Posterior vena cava (tissue), 2 donors: ENCODE results near the gene HLCS. TPM values are rescaled to one million over a fixed set of nuclear protein-coding genes. Genes with fewer than 3 reads are reported as not detected.
A peak's percentile ranks its signal among the peaks of the same experiment; 100 is the strongest.

Source experiments
- DNase-seq: peaks from one replicate; pipeline ENCODE4 v3.0.0-alpha.2; 2020; ENCODE audit warnings: low spot score
- intact Hi-C, 2 donors: fragments of 100-400 bp; cut with DNase I; formaldehyde crosslinking; loops; one replicate each; pipeline versions ENCODE4 v1.14.1 to v1.14.2; 2022 to 2023
- total RNA-seq, 2 donors: library from RNA; stranded (reverse); fragmentation: NEBNext Ultra II Directional; extraction: Animal tissue kit (Norgen Biotek cat#: 25700); gene quantifications; one replicate each; pipeline ENCODE4 v1.2.1, GENCODE V29; 2021
- donor health status: DM: yes; HTN: yes; CAD: no.
- donor health status: DM: yes; HTN: yes; CAD: no.

The HLCS gene
- total RNA-seq, 2 donors from 2014 or later, result 15.5 to 18.2 TPM

- DNase-seq, result peak; percentile 69
- intact Hi-C loops, result no loop called here
Observed at GRCh38 chr21:36744560-36745231, 221.8 kb downstream of the HLCS start.

- intact Hi-C loops, result no loop called here
- DNase-seq, result no peak
Observed at GRCh38 chr21:36744190-36744559, 222.3 kb downstream of the HLCS start.

GRCh38 chr21:36743446-36743845, 223.0 kb downstream of the HLCS start:
- intact Hi-C loops, result loop anchor here in 1 of 2 donors (2.0 kb wide), 1 partner anchor 75 kb away; no protein-coding TSS in a partner anchor
- DNase-seq, result peak; percentile 70

- peak; percentile 19 for DNase-seq
- intact Hi-C loops, result loop anchor here in 1 of 2 donors (2.0 kb wide), 1 partner anchor 76 kb away; no protein-coding TSS in a partner anchor
Observed at GRCh38 chr21:36743008-36743407, 223.5 kb downstream of the HLCS start.

GRCh38 chr21:36741506-36741905, 225.0 kb downstream of the HLCS start:
- no peak for DNase-seq
- intact Hi-C loops, result no loop called here

GRCh38 chr21:36738489-36739126, 227.9 kb downstream of the HLCS start:
- intact Hi-C loops, result no loop called here
- DNase-seq, result no peak

GRCh38 chr21:36735724-36736320, 230.6 kb downstream of the HLCS start:
- no peak for DNase-seq
- intact Hi-C loops, result no loop called here

GRCh38 chr21:36735201-36735515, 231.3 kb downstream of the HLCS start:
- DNase-seq, result no peak
- intact Hi-C loops, result no loop called here

- DNase-seq, result no peak
- intact Hi-C loops, result no loop called here
Observed at GRCh38 chr21:36734367-36735200, 231.9 kb downstream of the HLCS start.

GRCh38 chr21:36733857-36734256, 232.6 kb downstream of the HLCS start:
- no peak for DNase-seq
- intact Hi-C loops, result no loop called here

GRCh38 chr21:36732761-36733160, 233.7 kb downstream of the HLCS start:
- intact Hi-C loops, result no loop called here
- no peak for DNase-seq

GRCh38 chr21:36732217-36732616, 234.3 kb downstream of the HLCS start:
- intact Hi-C loops, result no loop called here
- DNase-seq, result no peak

- DNase-seq, result peak; percentile 73
- intact Hi-C loops, result no loop called here
Observed at GRCh38 chr21:36730291-36731281, 235.9 kb downstream of the HLCS start.

GRCh38 chr21:36729310-36729970, 237.0 kb downstream of the HLCS start:
- intact Hi-C loops, result no loop called here
- DNase-seq, result no peak

- intact Hi-C loops, result no loop called here
- no peak for DNase-seq
Observed at GRCh38 chr21:36728371-36729111, 237.9 kb downstream of the HLCS start.

- intact Hi-C loops, result no loop called here
- no peak for DNase-seq
Observed at GRCh38 chr21:36727866-36728265, 238.6 kb downstream of the HLCS start.

- intact Hi-C loops, result no loop called here
- peak; percentile 66 for DNase-seq
Observed at GRCh38 chr21:36725793-36726386, 240.6 kb downstream of the HLCS start.
